Aorta (tissue), 5 donors: Measurements from ENCODE around the gene KLK1. TPM values are rescaled to one million over a fixed set of nuclear protein-coding genes. Genes with fewer than 3 reads are reported as not detected.

Experiments
- ATAC-seq: fragments of 200-7000 bp; cut with Tn5 transposase; one replicate; pipeline ENCODE4 v1.9.1; 2022; ENCODE audit warnings: moderate library complexity; ENCODE audit not compliant: low FRiP score
- DNase-seq, 2 donors: peaks; one replicate each; pipeline ENCODE4 v3.0.0-alpha.2; 2020
- H3K27ac ChIP-seq, 2 donors: one replicate each; pipeline ENCODE4 v1.5.1; 2013; ENCODE audit warnings: low read length in 2 of 2, mild to moderate bottlenecking in 2 of 2, moderate library complexity in 2 of 2, control low read depth in 1 of 2, inconsistent platforms in 1 of 2, low read depth in 1 of 2
- H3K27me3 ChIP-seq, 2 donors: one replicate each; pipeline ENCODE4 v1.6.1; 2013; ENCODE audit warnings: control low read depth in 1 of 2, low read length in 1 of 2, mild to moderate bottlenecking in 1 of 2, moderate library complexity in 1 of 2; ENCODE audit not compliant: insufficient read depth in 2 of 2, control insufficient read depth in 1 of 2
- H3K36me3 ChIP-seq, 2 donors: one replicate each; pipeline ENCODE4 v1.6.1; 2013; ENCODE audit warnings: control low read depth in 1 of 2, low read length in 1 of 2, mild to moderate bottlenecking in 1 of 2; ENCODE audit not compliant: insufficient read depth in 2 of 2, control insufficient read depth in 1 of 2
- H3K4me1 ChIP-seq, 2 donors: one replicate each; pipeline ENCODE4 v1.6.1; 2013; ENCODE audit warnings: low read length in 2 of 2, control low read depth in 1 of 2, mild to moderate bottlenecking in 1 of 2, moderate library complexity in 1 of 2; ENCODE audit not compliant: insufficient read depth in 2 of 2, control insufficient read depth in 1 of 2
- H3K4me3 ChIP-seq, 2 donors: one replicate each; pipeline ENCODE4 v1.5.1; 2013; ENCODE audit warnings: low read length in 2 of 2, control low read depth in 1 of 2, mild to moderate bottlenecking in 1 of 2
- H3K9me3 ChIP-seq: one replicate; pipeline ENCODE4 v1.6.1; 2013; ENCODE audit warnings: mild to moderate bottlenecking, low read length; ENCODE audit not compliant: control insufficient read depth
- WGBS, 2 donors: extraction: QIAGEN DNeasy Blood & Tissue Kit; methylation state at CpG; one replicate each; pipeline ENCODE4 v1.1.7; 2013; 5-methylcytosine and 5-hydroxymethylcytosine counted together
- intact Hi-C, 2 donors: fragments of 100-400 bp; cut with DNase I; formaldehyde crosslinking; loops; one replicate each; pipeline versions ENCODE4 v1.14.2 to v1.15.0; 2022
- polyA plus RNA-seq, 2 donors: library from polyadenylated mRNA; stranded (reverse); fragments of 200-250 nt; gene quantifications; one replicate each; pipeline ENCODE4 v1.2.3, GENCODE V29; 2013
- total RNA-seq, 2 donors: library from RNA; stranded (reverse); fragmentation: NEBNext Ultra II Directional; extraction: Animal tissue kit (Norgen Biotek cat#: 25700); gene quantifications; one replicate each; pipeline ENCODE4 v1.2.1, GENCODE V29; 2021
- donor health status: healthy with polysubstance abuse.
- donor health status: Bipolar disorder and iron deficiency.
- donor health status: DM: no; HTN: no; CAD: no.
- donor health status: DM: no; HTN: no; CAD: no.
- donor health status: DM: yes; HTN: yes; CAD: no.

Gene KLK1
- total and polyA plus RNA-seq, 4 donors = 0.81 to 6.3 (median 2.1) TPM

DNA sequence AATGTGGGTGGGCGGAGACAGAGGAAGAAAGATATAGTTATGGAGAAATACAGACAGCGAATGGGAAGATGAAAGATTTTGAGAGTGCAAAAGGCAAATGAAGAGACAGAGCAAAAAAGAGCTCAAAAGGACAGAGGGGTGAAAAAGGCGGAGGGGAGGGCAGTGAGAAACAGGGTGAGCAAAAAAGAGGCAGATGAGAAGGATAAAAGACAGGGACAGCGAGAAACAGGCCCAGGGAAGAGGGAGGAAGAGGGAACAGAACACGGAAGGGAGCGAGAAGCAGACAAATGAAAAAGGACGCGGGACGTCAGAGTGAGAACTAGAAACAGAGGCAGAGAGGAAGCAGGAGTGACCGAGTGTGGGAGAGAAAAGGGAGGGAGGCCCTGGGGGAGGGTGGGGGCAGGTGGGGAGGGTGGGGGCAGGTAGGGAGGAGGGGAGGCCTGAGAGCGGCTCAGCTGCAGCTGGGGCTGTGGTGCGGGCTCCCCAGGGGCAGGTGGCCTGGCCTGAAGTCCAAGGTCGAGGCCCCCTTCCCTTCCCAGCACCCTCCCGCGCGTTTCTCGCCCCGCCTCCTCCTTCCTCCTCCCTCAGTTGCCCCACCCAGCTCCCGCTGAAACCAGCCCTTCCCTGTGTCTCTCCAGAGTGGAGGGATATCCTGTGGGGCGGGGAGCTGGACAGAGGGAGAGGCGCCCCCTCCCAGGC, 2.9 kb downstream of the KLK1 start:
- H3K36me3 ChIP-seq = no peaks in the 10 kb centered on the region
- no peak for DNase-seq
- H3K4me1 ChIP-seq = no peaks in the 10 kb centered on the region
- 5 to 6% methylated on average over 11 to 21 of the region's 21 CpGs for WGBS, 2 donors
- no peak overlapping the region for H3K4me3 ChIP-seq
- ATAC-seq = no peak
- H3K27ac ChIP-seq = no peak overlapping the region
- intact Hi-C loops = no loop called here
- H3K9me3 ChIP-seq = no peaks in the 10 kb centered on the region
- H3K27me3 ChIP-seq = no peaks in the 10 kb centered on the region

DNA sequence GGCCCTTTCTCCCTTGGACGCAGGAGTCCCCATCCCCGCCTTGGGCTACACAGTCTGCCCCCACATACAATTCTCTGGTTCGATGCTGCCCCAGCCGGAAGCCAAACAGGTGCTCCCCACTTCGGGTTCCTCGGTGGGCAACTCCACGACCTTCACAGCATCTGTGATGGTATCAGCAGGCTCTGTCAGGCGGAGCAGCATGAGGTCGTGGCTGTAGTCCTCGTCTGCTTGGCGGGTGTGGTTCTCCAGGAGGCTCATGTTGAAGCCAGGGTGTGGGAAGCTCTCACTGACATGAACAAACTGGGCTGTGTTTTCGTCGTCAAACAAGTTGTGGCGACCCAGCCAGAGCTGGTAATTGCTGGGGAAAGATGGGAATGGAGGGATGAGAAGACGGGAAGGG, 3.5 kb downstream of the KLK1 start:
- H3K27me3 ChIP-seq = no peaks in the 10 kb centered on the region

DNA sequence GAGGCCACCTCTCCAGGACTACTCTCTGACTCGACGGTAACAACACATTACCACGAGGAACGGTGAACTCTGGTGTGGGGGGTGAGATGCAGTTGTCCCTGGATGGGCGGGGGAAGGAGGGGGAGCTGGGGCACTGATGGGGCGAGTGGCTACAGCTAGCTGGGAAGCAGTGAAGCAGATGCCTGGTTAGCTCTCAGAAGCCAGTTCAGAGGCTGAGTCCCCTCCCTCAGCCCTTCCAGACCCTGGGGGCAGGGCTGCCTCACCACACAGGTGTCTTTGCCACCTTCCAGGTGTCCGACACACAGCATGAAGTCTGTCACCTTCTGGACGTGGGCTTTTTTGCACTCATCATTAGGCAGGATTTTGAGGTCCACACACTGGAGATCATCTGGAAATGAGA, 4.0 kb downstream of the KLK1 start:
- no peak for ATAC-seq
- Histone ChIP-seq H3K4me1 (no peaks in the 10 kb centered on the region), H3K27me3 (no peaks in the 10 kb centered on the region), H3K9me3 (peaks cover 2% of the 10 kb centered on the region), H3K36me3 (no peaks in the 10 kb centered on the region), H3K4me3 (no peak overlapping the region), H3K27ac (no peak overlapping the region)
- intact Hi-C loops = loop anchor here in 1 of 2 donors (2.0 kb wide), 1 partner anchor 59 kb away; no protein-coding TSS in a partner anchor
- DNase-seq = no peak
- 19 to 34% methylated on average over 8 of the region's 8 CpGs for WGBS, 2 donors

More for the DNA sequence above, 3.5 kb downstream of the KLK1 start:
- H3K36me3 ChIP-seq = no peaks in the 10 kb centered on the region
- 6 to 9% methylated on average over 15 of the region's 15 CpGs for WGBS, 2 donors
- peaks cover under 1% of the 10 kb centered on the region for H3K9me3 ChIP-seq
- intact Hi-C loops = no loop called here
- no peak overlapping the region for H3K4me3 ChIP-seq
- ATAC-seq = no peak
- H3K27ac ChIP-seq = no peak overlapping the region
- no peaks in the 10 kb centered on the region for H3K4me1 ChIP-seq
- DNase-seq = no peak

DNA sequence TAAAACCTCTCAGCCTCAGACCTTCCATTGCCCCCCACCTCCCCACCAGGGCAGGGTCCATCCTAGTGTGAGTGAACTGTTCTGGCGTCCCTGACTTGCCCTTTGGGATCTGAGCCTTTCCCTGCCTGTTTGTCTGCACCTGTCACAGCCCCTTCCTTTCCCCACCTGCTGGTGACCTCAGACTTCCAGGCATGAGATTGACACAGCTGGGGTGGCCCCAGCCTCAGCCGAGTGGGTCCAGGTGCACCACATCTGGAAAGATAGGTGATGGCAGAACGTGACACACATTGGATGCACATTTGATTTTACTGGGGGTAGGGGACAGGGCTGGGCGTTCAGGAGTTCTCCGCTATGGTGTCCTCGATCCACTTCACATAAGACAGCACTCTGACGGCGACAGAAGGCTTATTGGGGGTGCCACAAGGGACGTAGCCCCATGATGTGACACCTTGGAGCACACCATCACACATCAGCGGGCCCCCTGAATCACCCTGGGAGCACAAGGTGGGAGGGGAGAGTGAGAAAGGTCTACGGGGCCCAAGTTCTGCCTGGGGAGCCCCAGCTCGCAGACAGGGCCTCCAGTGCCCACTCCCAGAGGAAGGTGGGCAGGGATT, 4.6 kb downstream of the KLK1 start:
- WGBS, 2 donors = 58 to 64% methylated on average over 12 of the region's 12 CpGs
- no peak for ATAC-seq
- H3K27ac ChIP-seq = no peak overlapping the region
- H3K4me1 ChIP-seq = no peaks in the 10 kb centered on the region
- H3K27me3 ChIP-seq = no peaks in the 10 kb centered on the region
- no peak for DNase-seq
- H3K4me3 ChIP-seq = no peak overlapping the region
- intact Hi-C loops = loop anchor here in 1 of 2 donors (2.0 kb wide), 1 partner anchor 58 kb away; no protein-coding TSS in a partner anchor
- no peaks in the 10 kb centered on the region for H3K36me3 ChIP-seq
- peaks cover 2% of the 10 kb centered on the region for H3K9me3 ChIP-seq

DNA sequence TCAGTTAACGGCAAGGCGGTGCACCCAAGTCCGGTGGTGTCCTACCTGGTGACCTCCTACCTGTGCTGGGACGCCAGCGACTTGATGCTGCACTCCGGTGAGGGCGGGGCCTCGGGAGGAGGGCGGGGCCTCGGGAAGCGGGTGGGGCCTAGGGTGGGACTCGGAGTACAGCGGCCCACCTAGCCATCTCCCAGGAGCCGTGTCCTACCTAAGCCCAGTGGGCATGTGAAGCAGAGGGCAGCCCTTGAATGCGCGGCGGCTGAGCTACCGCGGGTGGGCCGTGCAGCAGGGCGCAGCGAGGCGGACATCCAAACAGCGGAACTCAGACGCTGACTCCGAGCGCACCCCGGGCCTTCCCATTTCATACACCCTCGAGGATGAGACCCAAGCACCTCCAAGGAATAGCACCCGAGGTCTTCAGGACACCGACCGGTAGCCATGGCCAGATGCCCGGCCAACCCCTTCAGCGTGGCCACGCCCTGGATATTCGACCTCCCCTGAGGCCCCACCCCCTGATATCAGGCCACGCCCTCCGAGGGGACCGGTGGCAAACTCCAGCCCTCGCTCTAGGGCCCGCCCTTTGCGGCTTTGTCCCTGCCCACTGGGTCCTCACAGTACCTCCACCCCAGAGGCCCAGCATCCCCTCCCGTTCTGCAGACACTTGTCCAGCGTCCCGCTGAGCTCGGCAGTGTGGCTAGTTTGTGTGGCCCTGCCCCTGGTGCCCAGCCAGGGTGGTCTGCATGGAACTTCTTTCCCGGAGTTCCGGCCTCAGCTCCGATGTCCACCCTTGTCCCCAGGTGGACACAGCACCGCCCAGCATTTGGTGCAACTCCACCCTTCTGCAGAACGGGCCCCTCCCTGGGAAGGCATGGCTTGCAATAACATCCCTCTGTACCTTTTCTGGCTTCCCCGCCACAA, 5.4 kb downstream of the KLK1 start:
- Histone ChIP-seq H3K4me3 (no peak overlapping the region), H3K9me3 (peaks cover 2% of the 10 kb centered on the region), H3K27ac (no peak overlapping the region), H3K27me3 (no peaks in the 10 kb centered on the region), H3K4me1 (no peaks in the 10 kb centered on the region), H3K36me3 (no peaks in the 10 kb centered on the region)
- intact Hi-C loops = loop anchor here in 1 of 2 donors (2.0 kb wide), 1 partner anchor 57 kb away; no protein-coding TSS in a partner anchor
- 5 to 6% methylated on average over 51 to 52 of the region's 52 CpGs for WGBS, 2 donors
- ATAC-seq (peak; percentile 30), DNase-seq (no peak)

DNA sequence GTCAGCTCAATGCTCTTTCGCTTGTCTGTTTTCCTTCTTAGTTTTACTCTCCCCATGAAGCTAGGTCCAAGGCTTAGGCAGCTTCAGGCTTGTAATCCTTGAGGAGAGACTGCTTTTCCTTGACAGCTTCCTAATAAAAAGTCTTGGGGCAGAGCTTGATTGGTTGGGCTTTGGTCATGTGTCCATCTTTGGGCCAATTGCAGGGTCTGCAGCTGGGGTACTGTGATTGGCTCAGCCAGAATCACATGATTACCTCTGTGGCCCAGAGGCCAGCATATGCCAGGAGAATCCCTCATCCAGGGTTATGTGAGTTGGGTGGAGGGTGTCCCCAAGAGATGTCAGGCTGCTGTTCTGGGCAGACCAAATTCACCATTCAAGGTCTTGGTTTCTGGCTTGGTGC, 8.1 kb downstream of the KLK1 start:
- peaks cover 2% of the 10 kb centered on the region for H3K9me3 ChIP-seq
- ATAC-seq (no peak), DNase-seq (no peak)
- intact Hi-C loops = no loop called here
- no peaks in the 10 kb centered on the region for H3K36me3 ChIP-seq
- H3K4me1 ChIP-seq = no peaks in the 10 kb centered on the region
- no peak overlapping the region for H3K27ac ChIP-seq
- no peak overlapping the region for H3K4me3 ChIP-seq
- 98 to 100% methylated on average over 1 of the region's 1 CpG for WGBS, 2 donors
- H3K27me3 ChIP-seq = no peaks in the 10 kb centered on the region

DNA sequence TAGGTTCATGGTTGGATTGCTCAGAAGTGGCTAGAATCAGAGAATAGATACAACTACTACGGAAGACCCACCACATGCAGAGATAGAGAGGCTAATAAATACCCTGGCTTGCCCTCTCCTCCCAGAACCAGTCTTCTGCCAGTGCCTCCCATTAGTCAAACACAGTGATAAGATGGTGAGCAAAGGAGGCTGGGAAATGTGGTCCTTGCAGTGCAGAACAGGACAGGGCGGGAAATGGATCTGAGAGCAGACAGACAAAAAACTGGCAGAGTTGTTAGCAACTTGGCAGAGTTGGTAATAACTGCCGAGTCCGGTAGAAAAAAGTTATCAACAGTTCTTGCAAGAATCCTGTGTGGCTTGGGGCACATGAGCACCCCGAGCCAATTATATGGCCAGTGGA, 8.7 kb downstream of the KLK1 start:
- Histone ChIP-seq H3K36me3 (no peaks in the 10 kb centered on the region), H3K9me3 (peaks cover 2% of the 10 kb centered on the region), H3K4me1 (no peaks in the 10 kb centered on the region), H3K4me3 (no peak overlapping the region), H3K27me3 (no peaks in the 10 kb centered on the region), H3K27ac (no peak overlapping the region)
- 71 to 75% methylated on average over 5 of the region's 5 CpGs for WGBS, 2 donors
- ATAC-seq (no peak), DNase-seq (no peak)
- intact Hi-C loops = no loop called here

DNA sequence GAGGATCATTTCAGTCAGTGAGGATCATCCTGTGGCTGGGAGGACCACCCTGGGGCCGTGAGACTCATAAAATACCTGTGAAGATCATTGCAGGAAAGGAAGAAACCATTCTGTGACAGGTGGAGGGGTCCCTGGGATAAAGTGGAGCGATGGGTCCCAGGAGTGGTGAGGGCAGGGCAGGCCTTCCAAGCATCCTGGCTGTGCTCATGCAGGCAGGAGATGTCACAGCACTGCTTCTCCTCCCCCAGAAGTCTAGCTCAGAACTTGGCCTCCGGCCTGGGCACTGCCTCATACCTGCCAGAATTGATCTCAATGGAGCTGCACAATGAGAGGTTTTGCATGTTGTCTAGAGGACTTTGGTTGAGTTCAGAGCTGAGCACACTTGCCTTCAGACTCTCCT, 11.1 kb downstream of the KLK1 start:
- no peak for DNase-seq
- WGBS, 2 donors = 59 to 85% methylated on average over 3 of the region's 3 CpGs
- Histone ChIP-seq H3K27me3 (no peaks in the 10 kb centered on the region), H3K4me3 (no peak overlapping the region), H3K27ac (no peak overlapping the region), H3K9me3 (peaks cover 2% of the 10 kb centered on the region), H3K36me3 (no peaks in the 10 kb centered on the region), H3K4me1 (no peaks in the 10 kb centered on the region)
- no peak for ATAC-seq
- intact Hi-C loops = no loop called here
